Mesenchymal stem cell (in vitro differentiated cells and primary cell): Measurements from ENCODE around the gene NAPB.

Source experiments
- DNase-seq: peaks from one replicate; pipeline ENCODE4 v3.0.0-alpha.2; 2013
- H2AFZ ChIP-seq: one replicate; pipeline ENCODE4 v1.6.1; 2013; ENCODE audit warnings: low read depth, mild to moderate bottlenecking, control low read depth, inconsistent platforms, low read length, moderate library complexity
- H2AK5ac ChIP-seq: 2 replicates; pipeline ENCODE4 v1.6.1; 2013; ENCODE audit warnings: low read length, moderate library complexity, mild to moderate bottlenecking, inconsistent platforms; ENCODE audit not compliant: severe bottlenecking
- H2BK120ac ChIP-seq: one replicate; pipeline ENCODE4 v1.6.1; 2013; ENCODE audit warnings: low read depth, mild to moderate bottlenecking, inconsistent platforms, low read length, moderate library complexity
- H2BK12ac ChIP-seq, 2 experiments: one replicate each; pipeline ENCODE4 v1.6.1; 2013; ENCODE audit warnings: inconsistent platforms in 2 of 2, low read length in 2 of 2, mild to moderate bottlenecking in 2 of 2, moderate library complexity in 2 of 2, control low read depth in 1 of 2
- H2BK15ac ChIP-seq: one replicate; pipeline ENCODE4 v1.6.1; 2013; ENCODE audit warnings: mild to moderate bottlenecking, low read depth, inconsistent platforms; ENCODE audit not compliant: poor library complexity, severe bottlenecking
- H2BK5ac ChIP-seq: 2 replicates; pipeline ENCODE4 v1.6.1; 2013; ENCODE audit warnings: low read depth, mild to moderate bottlenecking, low read length, control low read depth, inconsistent platforms; ENCODE audit not compliant: poor library complexity, severe bottlenecking
- H3K14ac ChIP-seq, 2 experiments: one replicate each; pipeline ENCODE4 v1.6.1; 2013; ENCODE audit warnings: inconsistent platforms in 2 of 2, low read length in 2 of 2, control low read depth in 1 of 2, mild to moderate bottlenecking in 1 of 2, moderate library complexity in 1 of 2
- H3K18ac ChIP-seq, 2 experiments: one replicate each; pipeline ENCODE4 v1.6.1; 2013; ENCODE audit warnings: inconsistent platforms in 2 of 2, low read length in 2 of 2, control low read depth in 1 of 2, low read depth in 1 of 2, mild to moderate bottlenecking in 1 of 2
- H3K23ac ChIP-seq, 2 experiments: one replicate each; pipeline ENCODE4 v1.6.1; 2013; ENCODE audit warnings: inconsistent platforms in 2 of 2, low read length in 2 of 2, mild to moderate bottlenecking in 2 of 2, moderate library complexity in 2 of 2, control low read depth in 1 of 2
- H3K27ac ChIP-seq: 2 replicates; pipeline ENCODE4 v1.5.1; 2013; ENCODE audit warnings: mild to moderate bottlenecking, moderate library complexity, low read length, control low read depth, inconsistent platforms; ENCODE audit not compliant: poor library complexity, severe bottlenecking
- H3K27me3 ChIP-seq, 2 experiments: 2 replicates each; pipeline versions ENCODE4 v1.6.1 to v1.7.0; 2013; ENCODE audit warnings: low read length in 2 of 2, mild to moderate bottlenecking in 2 of 2, moderate library complexity in 2 of 2, control low read depth in 1 of 2, inconsistent platforms in 1 of 2; ENCODE audit not compliant: control insufficient read depth in 1 of 2, insufficient read depth in 1 of 2
- H3K36me3 ChIP-seq, 2 experiments: 2 replicates each; pipeline versions ENCODE4 v1.6.1 to v1.7.0; 2013; ENCODE audit warnings: low read length in 2 of 2, control low read depth in 1 of 2, inconsistent platforms in 1 of 2, low read depth in 1 of 2, mild to moderate bottlenecking in 1 of 2; ENCODE audit not compliant: insufficient read depth in 2 of 2, control insufficient read depth in 1 of 2
- H3K4ac ChIP-seq, 2 experiments: one replicate each; pipeline ENCODE4 v1.6.1; 2013; ENCODE audit warnings: inconsistent platforms in 2 of 2, low read length in 2 of 2, mild to moderate bottlenecking in 2 of 2, moderate library complexity in 2 of 2, control low read depth in 1 of 2, low read depth in 1 of 2
- H3K4me1 ChIP-seq: 2 replicates; pipeline ENCODE4 v1.6.1; 2013; ENCODE audit warnings: low read depth, low read length, control low read depth; ENCODE audit not compliant: control insufficient read depth, insufficient read depth
- H3K4me2 ChIP-seq: 2 replicates; pipeline ENCODE4 v1.6.1; 2013; ENCODE audit warnings: low read length, mild to moderate bottlenecking, inconsistent platforms; ENCODE audit not compliant: poor library complexity, severe bottlenecking
- H3K4me3 ChIP-seq, 2 experiments: 2 replicates each; pipeline versions ENCODE4 v1.5.1 to v1.7.0; 2013; ENCODE audit warnings: low read length in 2 of 2, mild to moderate bottlenecking in 2 of 2, control low read depth in 1 of 2, low read depth in 1 of 2; ENCODE audit not compliant: insufficient read depth in 1 of 2
- H3K79me1 ChIP-seq: replicated peaks from 2 replicates; pipeline ENCODE4 v1.6.1; 2013; ENCODE audit warnings: mild to moderate bottlenecking, control low read depth, low read length, inconsistent platforms; ENCODE audit not compliant: poor library complexity, severe bottlenecking
- H3K9ac ChIP-seq: 2 replicates; pipeline ENCODE4 v1.7.0; 2013; ENCODE audit warnings: mild to moderate bottlenecking, low read length, moderate library complexity
- H3K9me3 ChIP-seq: 2 replicates; pipeline ENCODE4 v1.7.0; 2013; ENCODE audit warnings: mild to moderate bottlenecking, low read length; ENCODE audit not compliant: control insufficient read depth
- H4K8ac ChIP-seq: one replicate; pipeline ENCODE4 v1.6.1; 2013; ENCODE audit warnings: inconsistent platforms, mild to moderate bottlenecking, low read length, moderate library complexity
- H4K91ac ChIP-seq: one replicate; pipeline ENCODE4 v1.6.1; 2013; ENCODE audit warnings: mild to moderate bottlenecking, low read length, inconsistent platforms
- WGBS: methylation state at CpG from one replicate; pipeline ENCODE4 v1.1.7; 2013; ENCODE audit warnings: mixed read lengths; 5-methylcytosine and 5-hydroxymethylcytosine counted together

The NAPB gene

GRCh38 chr20:23334111-23334510, 87.2 kb downstream of the NAPB start:
- no peak overlapping the region for H4K8ac ChIP-seq
- no peak overlapping the region for H4K91ac ChIP-seq
- H3K4me1 ChIP-seq, result peaks cover 12% of the 10 kb centered on the region
- H3K23ac ChIP-seq, result no peak overlapping the region
- no peak overlapping the region for H3K4ac ChIP-seq
- no peak overlapping the region for H3K4me3 ChIP-seq
- H3K27ac ChIP-seq, result no peak overlapping the region
- H3K27me3 ChIP-seq, result no peaks in the 10 kb centered on the region
- H3K9me3 ChIP-seq, result no peaks in the 10 kb centered on the region
- H2BK12ac ChIP-seq, result no peak overlapping the region
- 57% methylated on average over 3 of the region's 3 CpGs for WGBS
- H3K36me3 ChIP-seq, result no peaks in the 10 kb centered on the region
- H2AFZ ChIP-seq, result no peak overlapping the region
- DNase-seq, result no peak
- no peak overlapping the region for H3K18ac ChIP-seq
- H2BK15ac ChIP-seq, result no peak overlapping the region
- no peak overlapping the region for H3K9ac ChIP-seq
- H2AK5ac ChIP-seq, result no peak overlapping the region
- H2BK120ac ChIP-seq, result no peak overlapping the region
- no peak overlapping the region for H2BK5ac ChIP-seq
- no peak overlapping the region for H3K14ac ChIP-seq
- H3K4me2 ChIP-seq, result no peak overlapping the region
- H3K79me1 ChIP-seq, result no peaks in the 10 kb centered on the region

GRCh38 chr20:23332467-23332866, 88.8 kb downstream of the NAPB start:
- no peak overlapping the region for H4K91ac ChIP-seq
- H3K36me3 ChIP-seq, result no peaks in the 10 kb centered on the region
- H3K4ac ChIP-seq, result no peak overlapping the region
- H3K9me3 ChIP-seq, result no peaks in the 10 kb centered on the region
- no peak overlapping the region for H2BK15ac ChIP-seq
- no peaks in the 10 kb centered on the region for H3K27me3 ChIP-seq
- peaks cover 11% of the 10 kb centered on the region for H3K4me1 ChIP-seq
- H2AK5ac ChIP-seq, result no peak overlapping the region
- no peak overlapping the region for H2BK12ac ChIP-seq
- no peak overlapping the region for H3K4me3 ChIP-seq
- H3K14ac ChIP-seq, result no peak overlapping the region
- DNase-seq, result no peak
- H4K8ac ChIP-seq, result no peak overlapping the region
- H2BK5ac ChIP-seq, result no peak overlapping the region
- no peak overlapping the region for H2AFZ ChIP-seq
- H2BK120ac ChIP-seq, result no peak overlapping the region
- no peak overlapping the region for H3K9ac ChIP-seq
- no peaks in the 10 kb centered on the region for H3K79me1 ChIP-seq
- H3K23ac ChIP-seq, result no peak overlapping the region
- no peak overlapping the region for H3K27ac ChIP-seq
- no peak overlapping the region for H3K18ac ChIP-seq
- WGBS, result 51% methylated on average over 2 of the region's 2 CpGs
- H3K4me2 ChIP-seq, result no peak overlapping the region

- H3K4me2 ChIP-seq, result no peak overlapping the region
- DNase-seq, result no peak
- H3K4ac ChIP-seq, result no peak overlapping the region
- H3K23ac ChIP-seq, result no peak overlapping the region
- no peaks in the 10 kb centered on the region for H3K9me3 ChIP-seq
- no peak overlapping the region for H2BK5ac ChIP-seq
- no peak overlapping the region for H3K18ac ChIP-seq
- H4K8ac ChIP-seq, result no peak overlapping the region
- WGBS, result 90% methylated on average over 7 of the region's 8 CpGs
- no peak overlapping the region for H3K14ac ChIP-seq
- no peak overlapping the region for H2AK5ac ChIP-seq
- H3K4me3 ChIP-seq, result no peak overlapping the region
- no peak overlapping the region for H2BK120ac ChIP-seq
- no peak overlapping the region for H4K91ac ChIP-seq
- H3K36me3 ChIP-seq, result no peaks in the 10 kb centered on the region
- no peak overlapping the region for H2BK12ac ChIP-seq
- no peak overlapping the region for H3K9ac ChIP-seq
- H2AFZ ChIP-seq, result no peak overlapping the region
- H3K79me1 ChIP-seq, result no peaks in the 10 kb centered on the region
- H3K27me3 ChIP-seq, result no peaks in the 10 kb centered on the region
- peaks cover 10% of the 10 kb centered on the region for H3K4me1 ChIP-seq
- H2BK15ac ChIP-seq, result no peak overlapping the region
- no peak overlapping the region for H3K27ac ChIP-seq
These were observed 89.6 kb downstream of the NAPB start for GRCh38 chr20:23331450-23332350.

- no peak overlapping the region for H2AFZ ChIP-seq
- H3K9ac ChIP-seq, result no peak overlapping the region
- DNase-seq, result no peak
- H3K27me3 ChIP-seq, result peaks cover 0 to 15% of the 10 kb centered on the region in 2 experiments
- H3K4me3 ChIP-seq, result no peak overlapping the region
- 96% methylated on average over 15 of the region's 15 CpGs for WGBS
- H3K27ac ChIP-seq, result no peak overlapping the region
- H3K36me3 ChIP-seq, result no peaks in the 10 kb centered on the region
- no peaks in the 10 kb centered on the region for H3K79me1 ChIP-seq
- no peak overlapping the region for H2BK12ac ChIP-seq
- H3K18ac ChIP-seq, result no peak overlapping the region
- no peak overlapping the region for H3K23ac ChIP-seq
- no peak overlapping the region for H2AK5ac ChIP-seq
- no peaks in the 10 kb centered on the region for H3K9me3 ChIP-seq
- no peak overlapping the region for H2BK15ac ChIP-seq
- H3K4ac ChIP-seq, result no peak overlapping the region
- no peak overlapping the region for H3K14ac ChIP-seq
- no peak overlapping the region for H4K8ac ChIP-seq
- no peak overlapping the region for H2BK120ac ChIP-seq
- no peak overlapping the region for H3K4me2 ChIP-seq
- H3K4me1 ChIP-seq, result peaks cover 5% of the 10 kb centered on the region
- H2BK5ac ChIP-seq, result no peak overlapping the region
- H4K91ac ChIP-seq, result no peak overlapping the region
These were observed 93.5 kb downstream of the NAPB start for GRCh38 chr20:23327617-23328333.
